HepG2 (cell line): Measurements from ENCODE around the gene ANXA11. TPM values are rescaled to one million over a fixed set of nuclear protein-coding genes. Genes with fewer than 3 reads are reported as not detected.
A peak's percentile ranks its signal among the peaks of the same experiment; 100 is the strongest.

Source experiments
- ARID3A ChIP-seq: IDR thresholded peaks from 2 replicates; pipeline ENCODE4 v1.6.1; 2012; ENCODE audit warnings: low read depth, low read length, improper control_type of control experiment
- ARNT2 ChIP-seq: sonication (generic); formaldehyde crosslinking; IDR thresholded peaks from 2 replicates; pipeline ENCODE4 v1.8.0; 2022; ENCODE audit warnings: mild to moderate bottlenecking, low read depth, missing genetic modification reagents, moderate library complexity
- BCL3 ChIP-seq: sonication (generic); formaldehyde crosslinking; IDR thresholded peaks from 2 replicates; pipeline ENCODE4 v1.5.1; 2020; ENCODE audit warnings: mild to moderate bottlenecking, missing genetic modification reagents, moderate library complexity
- EED ChIP-seq: sonication (generic); formaldehyde crosslinking; IDR thresholded peaks from 2 replicates; pipeline ENCODE4 v1.5.0; 2020; ENCODE audit warnings: mild to moderate bottlenecking, missing genetic modification reagents
- FLYWCH1 ChIP-seq: sonication (generic); formaldehyde crosslinking; IDR thresholded peaks from 2 replicates; pipeline ENCODE4 v1.8.1; 2023; ENCODE audit warnings: mild to moderate bottlenecking, missing genetic modification reagents
- FOXM1 ChIP-seq: sonication (generic); formaldehyde crosslinking; IDR thresholded peaks from 2 replicates; pipeline ENCODE4 v1.5.0; 2020; ENCODE audit warnings: missing genetic modification reagents
- NCOR1 ChIP-seq: fragments of 200-600 bp; sonication (generic); IDR thresholded peaks from 2 replicates; pipeline ENCODE4 v1.7.0; 2017; ENCODE audit warnings: antibody characterized with exemption, low read length, borderline replicate concordance
- NR0B2 ChIP-seq: sonication (generic); formaldehyde crosslinking; IDR thresholded peaks from 2 replicates; pipeline ENCODE4 v1.4.0; 2020; ENCODE audit warnings: mild to moderate bottlenecking, missing genetic modification reagents
- NR2F6 ChIP-seq, 2 experiments: IDR thresholded peaks; 2 replicates each; pipeline ENCODE4 v1.6.1; 2016; ENCODE audit warnings: antibody characterized with exemption in 1 of 2, mild to moderate bottlenecking in 1 of 2
- RARA ChIP-seq: IDR thresholded peaks from 2 replicates; pipeline ENCODE4 v1.6.1; 2016; ENCODE audit warnings: missing genetic modification reagents, missing compliant biosample characterization
- TCF12 ChIP-seq, 2 experiments: fragments of 450-650 bp in 1 of 2; sonication (generic) in 1 of 2; formaldehyde crosslinking in 1 of 2; IDR thresholded peaks; 2 replicates each; pipeline versions ENCODE4 v1.6.1 to v1.8.0; 2017 to 2022; ENCODE audit warnings: antibody characterized with exemption in 1 of 2, mild to moderate bottlenecking in 1 of 2, missing genetic modification reagents in 1 of 2, moderate library complexity in 1 of 2
- ZBTB21 ChIP-seq: sonication (generic); formaldehyde crosslinking; IDR thresholded peaks from 2 replicates; pipeline ENCODE4 v1.4.0; 2020; ENCODE audit warnings: missing genetic modification reagents
- ZFX ChIP-seq: sonication (generic); formaldehyde crosslinking; IDR thresholded peaks from 2 replicates; pipeline ENCODE4 v1.4.0; 2020; ENCODE audit warnings: mild to moderate bottlenecking, low read depth, missing genetic modification reagents, moderate library complexity
- ZNF687 ChIP-seq: sonication (generic); formaldehyde crosslinking; IDR thresholded peaks from 2 replicates; pipeline ENCODE4 v1.5.1; 2020; ENCODE audit warnings: mild to moderate bottlenecking, missing genetic modification reagents, moderate library complexity
- ZNF784 ChIP-seq: sonication (generic); formaldehyde crosslinking; IDR thresholded peaks from 2 replicates; pipeline ENCODE4 v1.5.1; 2020; ENCODE audit warnings: missing genetic modification reagents, mild to moderate bottlenecking, borderline replicate concordance
- ZSCAN25 ChIP-seq: sonication (generic); formaldehyde crosslinking; IDR thresholded peaks from 2 replicates; pipeline ENCODE4 v1.8.0; 2022; ENCODE audit warnings: mild to moderate bottlenecking, missing genetic modification reagents
- polyA plus RNA-seq, 8 experiments: library from polyadenylated mRNA; depleted of rRNA in 3 of 8; stranded (reverse) in 7 of 8; unstranded in 1 of 8; fragments of >200 nt; fragmentation: Illumina TruSeq in 4 of 8; extraction: Trizol in 4 of 8; gene quantifications; 2 replicates each; pipeline versions ENCODE4 v1.2.1 to v1.2.3, GENCODE V29; 2011 to 2016; ENCODE audit warnings: low read depth in 4 of 8, missing spikeins in 1 of 8, mixed read lengths in 1 of 8; ENCODE audit not compliant: insufficient read depth in 1 of 8
- total RNA-seq, 5 experiments: library from RNA; depleted of rRNA; stranded (reverse); fragments of >200 nt; fragmentation: Illumina TruSeq; extraction: Trizol; gene quantifications; 2 replicates each; pipeline ENCODE4 v1.2.3, GENCODE V29; 2016; ENCODE audit warnings: low read depth in 1 of 5

Gene ANXA11
- total and polyA plus RNA-seq, 2 of the 13 experiments (the other 11 are each of a cell fraction or from before 2014, with no cell fraction given): 30.6 to 51.5 TPM

GRCh38 chr10:80204677-80205476 lies 460 bp downstream of the ANXA11 start (continued):
- TF ChIP-seq TCF12 (IDR thresholded peaks at IDR 0.05) (no peak), TCF12 (CRISPR knock-in tag; IDR thresholded peaks at IDR 0.05) (0 out of 2 replicates have a peak, but pooled peaks have one; percentile 28), BCL3 (CRISPR knock-in tag) (0 out of 2 replicates have a peak, but pooled peaks have one; percentile 60), EED (CRISPR knock-in tag) (0 out of 2 replicates have a peak, but pooled peaks have one; percentile 30), ZNF687 (CRISPR knock-in tag) (peak; percentile 57), RARA (peak; percentile 14; the same call in 1 of the 2 replicates), FLYWCH1 (CRISPR knock-in tag) (no peak), NR0B2 (CRISPR knock-in tag) (0 out of 2 replicates have a peak, but pooled peaks have one; percentile 16), NCOR1 (no peak), ZFX (CRISPR knock-in tag) (peak; percentile 73), ZBTB21 (CRISPR knock-in tag) (no peak), NR2F6 (IDR thresholded peaks at IDR 0.05) (no peak), NR2F6 (CRISPR knock-in tag; IDR thresholded peaks at IDR 0.05) (0 out of 2 replicates have a peak, but pooled peaks have one; percentile 17), ZNF784 (no peak), FOXM1 (no peak), ZSCAN25 (CRISPR knock-in tag) (peak; percentile 63; the same call in 1 of the 2 replicates), ARID3A (no peak), ARNT2 (CRISPR knock-in tag) (peak; percentile 21; the same call in 1 of the 2 replicates)
